SJSA1 (cell line): ENCODE results near the gene SEC22A. TPM values are rescaled to one million over a fixed set of nuclear protein-coding genes. Genes with fewer than 3 reads are reported as not detected.
A peak's percentile ranks its signal among the peaks of the same experiment; 100 is the strongest.
"Not testable (repeated sequence)": the region's sequence is repeated elsewhere in the genome, so short reads cannot be mapped to it uniquely, and the experiment has no call there.

Source experiments
- DNase-seq, 2 experiments: peaks; one replicate each; pipeline ENCODE4 v3.0.0-alpha.2; 2015 to 2020; ENCODE audit warnings: low spot score in 2 of 2, low read depth in 1 of 2
- H3K27ac ChIP-seq: fragments of 250-450 bp; sonication (Bioruptor Pico); 2 replicates; pipeline ENCODE4 v1.5.1; 2020; ENCODE audit warnings: mild to moderate bottlenecking, moderate library complexity
- H3K27me3 ChIP-seq: fragments of 250-450 bp; sonication (Bioruptor Pico); replicated peaks from 2 replicates; pipeline ENCODE4 v1.5.1; 2020; ENCODE audit warnings: mild to moderate bottlenecking, moderate library complexity
- H3K36me3 ChIP-seq: fragments of 250-450 bp; sonication (Bioruptor Pico); 2 replicates; pipeline ENCODE4 v1.5.1; 2020; ENCODE audit warnings: mild to moderate bottlenecking
- H3K4me1 ChIP-seq: fragments of 250-450 bp; sonication (Bioruptor Pico); replicated peaks from 2 replicates; pipeline ENCODE4 v1.6.1; 2021; ENCODE audit warnings: mild to moderate bottlenecking
- H3K4me3 ChIP-seq: fragments of 250-450 bp; sonication (Bioruptor Pico); 2 replicates; pipeline ENCODE4 v1.5.1; 2020; ENCODE audit warnings: mild to moderate bottlenecking
- H3K9me3 ChIP-seq: fragments of 250-450 bp; sonication (Bioruptor Pico); replicated peaks from 2 replicates; pipeline ENCODE4 v1.5.1; 2020; ENCODE audit warnings: mild to moderate bottlenecking
- total RNA-seq: library from RNA; depleted of rRNA; stranded (reverse); fragments of >200 nt; shearing (Covaris generic); gene quantifications from 2 replicates; pipeline ENCODE4 v1.2.3, GENCODE V29; 2014

SEC22A gene
- total RNA-seq, 1 experiment from 2014 or later, result 40.2 TPM

DNA sequence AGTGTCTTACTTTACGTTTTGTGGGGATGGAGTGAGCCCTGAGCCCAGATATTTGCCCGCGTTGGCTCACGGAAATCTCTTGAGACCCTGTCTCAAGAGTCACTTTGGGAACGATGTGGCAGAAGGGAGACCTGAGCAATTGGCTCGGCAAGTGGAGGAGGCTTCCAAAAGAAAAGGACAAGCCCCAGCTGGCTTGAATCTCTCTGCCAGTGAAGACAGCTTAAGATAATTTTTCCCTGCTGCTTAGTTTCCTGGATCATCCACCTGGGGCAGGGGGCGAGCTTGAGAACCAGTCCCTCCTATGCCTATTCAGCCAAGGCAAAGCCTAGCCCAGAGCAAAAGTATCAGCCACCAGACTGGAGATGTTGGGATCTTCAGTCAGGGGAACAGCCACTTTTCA, 708 bp downstream of the SEC22A start:
- peak in 1 of 2 experiments; percentile 2 for DNase-seq
- Histone ChIP-seq H3K4me1 (peaks cover 5% of the 10 kb centered on the region; the same call in 1 of the 2 replicates), H3K27me3 (no peaks in the 10 kb centered on the region), H3K27ac (no peak overlapping the region), H3K9me3 (no peaks in the 10 kb centered on the region), H3K4me3 (peak overlapping the region; percentile 72), H3K36me3 (no peaks in the 10 kb centered on the region)

DNA sequence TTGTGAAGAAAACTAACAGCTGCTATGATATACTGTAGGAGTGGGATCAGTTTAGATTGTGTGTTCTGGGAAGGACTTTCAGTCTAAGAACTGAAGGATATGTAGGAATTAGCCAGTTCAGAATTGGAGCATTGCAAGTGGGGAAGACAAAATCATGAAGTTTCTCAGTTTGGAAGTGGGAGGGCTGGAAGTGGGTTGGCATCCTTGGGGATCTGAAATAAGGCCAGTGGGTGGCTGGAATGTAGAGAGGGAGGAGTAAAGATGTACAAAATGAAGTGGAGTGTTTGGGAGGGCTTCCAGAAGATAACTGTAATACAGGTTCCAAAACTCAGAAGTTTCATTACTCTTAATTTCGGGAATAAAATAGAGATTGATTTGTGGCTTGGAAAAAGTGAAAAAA, 17.2 kb downstream of the SEC22A start:
- no peak overlapping the region for H3K4me3 ChIP-seq
- H3K27me3 ChIP-seq, result no peaks in the 10 kb centered on the region
- H3K36me3 ChIP-seq, result peaks cover 2% of the 10 kb centered on the region; the same call in 1 of the 2 replicates
- H3K4me1 ChIP-seq, result no peaks in the 10 kb centered on the region
- H3K9me3 ChIP-seq, result no peaks in the 10 kb centered on the region
- no peak for DNase-seq
- no peak overlapping the region for H3K27ac ChIP-seq

GRCh38 chr3:123221369-123221768, 19.6 kb downstream of the SEC22A start:
- peaks cover 12% of the 10 kb centered on the region for H3K36me3 ChIP-seq
- not testable (repeated sequence) for DNase-seq, H3K4me1 ChIP-seq, H3K27ac ChIP-seq, H3K9me3 ChIP-seq, H3K4me3 ChIP-seq, H3K27me3 ChIP-seq

- DNase-seq, result no peak
- Histone ChIP-seq H3K36me3 (peaks cover 20% of the 10 kb centered on the region), H3K4me3 (no peak overlapping the region), H3K9me3 (peaks cover 8% of the 10 kb centered on the region; the same call in 1 of the 2 replicates), H3K27ac (no peak overlapping the region), H3K4me1 (no peaks in the 10 kb centered on the region), H3K27me3 (no peaks in the 10 kb centered on the region)
Observed at GRCh38 chr3:123225016-123225415, 23.3 kb downstream of the SEC22A start.

GRCh38 chr3:123226549-123226948, 24.8 kb downstream of the SEC22A start:
- H3K4me1 ChIP-seq, result no peaks in the 10 kb centered on the region
- no peaks in the 10 kb centered on the region for H3K27me3 ChIP-seq
- H3K4me3 ChIP-seq, result no peak overlapping the region
- H3K9me3 ChIP-seq, result peaks cover 8% of the 10 kb centered on the region; the same call in 1 of the 2 replicates
- peaks cover 22% of the 10 kb centered on the region for H3K36me3 ChIP-seq
- H3K27ac ChIP-seq, result no peak overlapping the region
- DNase-seq, result no peak

DNA sequence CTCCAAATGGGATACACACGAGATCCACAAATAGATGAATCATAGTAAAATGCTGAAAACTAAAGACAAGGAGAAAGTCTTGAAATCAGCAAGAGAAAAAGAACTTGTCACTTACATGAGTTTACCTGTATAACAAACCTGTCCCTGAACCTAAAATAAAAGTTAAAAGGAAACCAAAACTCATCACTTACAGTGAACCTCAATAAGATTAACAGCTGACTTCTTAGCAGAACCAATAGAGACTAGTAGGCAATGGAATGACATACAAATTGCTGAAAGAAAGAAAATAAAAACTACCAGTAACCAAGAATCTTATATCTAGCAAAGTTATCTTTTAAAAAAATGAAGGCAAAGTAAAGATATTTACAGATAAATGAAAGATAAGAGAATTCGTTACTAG, 27.4 kb downstream of the SEC22A start:
- Histone ChIP-seq H3K9me3 (peaks cover 8% of the 10 kb centered on the region; the same call in 1 of the 2 replicates), H3K27ac (no peak overlapping the region), H3K4me3 (no peak overlapping the region), H3K4me1 (no peaks in the 10 kb centered on the region), H3K27me3 (no peaks in the 10 kb centered on the region), H3K36me3 (peaks cover 27% of the 10 kb centered on the region)
- DNase-seq, result peak in 1 of 2 experiments; percentile 8

- Histone ChIP-seq H3K4me1 (peaks cover 5% of the 10 kb centered on the region), H3K27ac (no peak overlapping the region), H3K36me3 (peaks cover 11% of the 10 kb centered on the region), H3K4me3 (no peak overlapping the region), H3K9me3 (no peaks in the 10 kb centered on the region), H3K27me3 (no peaks in the 10 kb centered on the region)
- DNase-seq, result no peak
Observed at GRCh38 chr3:123236902-123237301, 35.2 kb downstream of the SEC22A start.

DNA sequence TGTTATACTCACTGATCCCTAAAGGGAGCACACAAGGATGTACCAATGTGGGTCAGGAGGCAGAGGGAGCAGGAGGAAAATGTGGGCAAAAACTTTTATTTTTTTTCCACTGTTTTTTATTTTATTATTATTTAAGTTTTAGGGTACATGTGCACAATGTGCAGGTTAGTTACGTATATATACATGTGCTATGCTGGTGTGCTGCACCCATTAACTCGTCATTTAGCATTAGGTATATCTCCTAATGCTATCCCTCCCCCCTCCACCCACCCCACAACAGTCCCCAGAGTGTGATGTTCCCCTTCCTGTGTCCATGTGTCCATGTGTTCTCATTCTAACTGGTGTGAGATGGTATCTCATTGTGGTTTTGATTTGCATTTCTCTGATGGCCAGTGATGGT, 37.4 kb downstream of the SEC22A start:
- DNase-seq, H3K36me3 ChIP-seq, H3K27me3 ChIP-seq, H3K4me1 ChIP-seq, H3K4me3 ChIP-seq, H3K9me3 ChIP-seq, H3K27ac ChIP-seq: not testable (repeated sequence)

DNA sequence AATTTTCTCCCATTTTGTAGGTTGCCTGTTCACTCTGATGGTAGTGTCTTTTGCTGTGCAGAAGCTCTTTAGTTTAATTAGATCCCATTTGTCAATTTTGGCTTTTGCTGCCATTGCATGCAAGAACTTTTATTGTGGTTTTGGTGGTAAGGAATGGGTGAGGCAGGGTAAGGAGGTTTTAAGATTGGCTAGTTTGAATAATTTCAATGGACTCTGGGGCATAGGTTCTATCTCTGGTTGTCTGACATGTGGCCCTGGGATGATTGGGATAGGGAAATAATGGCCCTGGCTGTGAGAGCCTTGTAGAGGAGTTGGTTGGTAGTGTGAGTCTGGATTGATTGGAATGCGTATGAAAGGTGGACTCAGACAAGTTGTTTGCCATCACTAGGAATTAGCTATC, 38.0 kb downstream of the SEC22A start:
- no peaks in the 10 kb centered on the region for H3K27me3 ChIP-seq
- H3K36me3 ChIP-seq, result peaks cover 6% of the 10 kb centered on the region
- no peak overlapping the region for H3K27ac ChIP-seq
- H3K9me3 ChIP-seq, result no peaks in the 10 kb centered on the region
- peaks cover 5% of the 10 kb centered on the region for H3K4me1 ChIP-seq
- no peak for DNase-seq
- H3K4me3 ChIP-seq, result no peak overlapping the region

DNA sequence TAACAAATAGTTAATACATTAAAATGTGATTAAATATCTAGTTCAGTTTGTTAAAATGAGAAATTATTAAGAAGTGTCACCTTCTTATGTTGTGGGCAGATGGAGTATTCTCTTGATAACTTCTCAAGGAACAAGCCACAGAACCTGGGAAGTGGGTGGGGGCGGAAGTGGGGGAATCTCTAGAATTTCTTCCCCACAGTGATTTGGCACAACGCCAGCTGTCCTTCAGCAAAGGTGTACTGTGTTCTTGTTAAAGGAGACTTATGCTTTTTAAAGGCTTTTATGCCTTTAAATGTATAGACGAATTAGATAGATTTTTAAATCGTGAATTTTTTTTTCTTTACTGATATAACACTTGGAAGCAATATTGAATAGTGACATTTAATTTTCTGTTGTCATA, 42.4 kb downstream of the SEC22A start:
- no peaks in the 10 kb centered on the region for H3K27me3 ChIP-seq
- no peak overlapping the region for H3K27ac ChIP-seq

DNA sequence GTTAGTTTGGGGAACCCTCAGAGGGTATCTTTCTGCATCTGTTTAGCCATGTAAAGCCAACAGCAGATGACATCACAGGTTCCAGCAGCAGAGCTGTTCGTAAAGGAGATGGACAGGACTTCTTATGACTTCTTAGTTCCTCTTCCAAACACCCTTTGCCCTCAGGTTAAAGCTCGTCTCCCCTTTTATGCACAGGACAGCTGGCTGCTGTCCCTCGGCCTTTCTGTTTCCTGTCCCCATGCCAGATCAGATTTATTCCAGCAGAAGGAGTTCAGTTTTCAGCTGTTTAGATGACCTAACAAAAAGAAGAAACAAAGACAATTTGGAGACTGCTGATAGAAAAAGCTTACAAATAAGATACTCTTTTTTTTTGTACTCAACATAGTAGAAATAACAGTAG, 45.1 kb downstream of the SEC22A start:
- H3K4me1 ChIP-seq, result no peaks in the 10 kb centered on the region
- H3K4me3 ChIP-seq, result no peak overlapping the region
- H3K9me3 ChIP-seq, result no peaks in the 10 kb centered on the region
- no peaks in the 10 kb centered on the region for H3K27me3 ChIP-seq
- no peak overlapping the region for H3K27ac ChIP-seq
- DNase-seq, result no peak
- H3K36me3 ChIP-seq, result peaks cover 7% of the 10 kb centered on the region

More for the DNA sequence above, 42.4 kb downstream of the SEC22A start:
- Histone ChIP-seq H3K36me3 (peaks cover 14% of the 10 kb centered on the region), H3K9me3 (no peaks in the 10 kb centered on the region), H3K4me1 (peaks cover 5% of the 10 kb centered on the region), H3K4me3 (no peak overlapping the region)
- no peak for DNase-seq

DNA sequence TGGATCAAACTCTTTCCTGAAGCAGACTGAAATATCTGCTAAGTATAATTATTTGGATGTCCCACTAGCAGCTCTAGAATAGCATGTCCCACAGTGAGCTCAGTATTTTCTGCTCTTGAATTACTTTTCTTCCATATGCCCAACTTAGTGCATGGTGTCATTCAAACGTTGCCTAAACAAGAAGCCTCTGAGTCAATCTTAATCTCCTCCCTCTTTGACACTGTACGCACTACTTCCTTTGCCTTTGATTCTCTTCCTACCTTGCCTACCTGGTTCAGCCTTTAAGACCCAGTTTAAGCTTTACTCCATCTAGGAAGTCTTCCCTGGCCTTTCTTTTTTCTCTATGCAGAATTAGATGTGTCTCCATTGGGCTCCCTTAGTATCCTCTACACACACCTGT, 54.5 kb downstream of the SEC22A start:
- Histone ChIP-seq H3K27me3 (no peaks in the 10 kb centered on the region), H3K4me1 (no peaks in the 10 kb centered on the region), H3K36me3 (peaks cover 3% of the 10 kb centered on the region; the same call in 1 of the 2 replicates), H3K9me3 (no peaks in the 10 kb centered on the region), H3K27ac (no peak overlapping the region), H3K4me3 (no peak overlapping the region)
- no peak for DNase-seq

DNA sequence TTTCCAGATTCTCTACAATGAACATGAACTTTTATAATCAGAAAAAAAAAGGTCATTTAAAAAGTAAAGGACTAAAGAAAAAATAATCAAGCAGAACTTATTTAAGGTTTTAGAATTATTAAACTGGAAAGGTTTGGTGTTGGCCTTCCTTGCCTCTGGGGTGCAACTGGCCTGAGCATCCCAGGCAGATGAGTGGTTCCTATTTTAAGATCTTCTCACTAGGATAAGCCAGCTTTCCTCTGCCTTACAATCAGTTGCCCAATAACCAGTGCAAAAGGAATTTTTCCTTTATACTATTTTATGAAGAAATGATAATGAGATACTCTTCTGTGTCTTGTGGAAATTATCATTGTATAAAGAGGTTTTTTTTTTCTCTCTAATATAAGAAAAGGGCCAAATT, 56.6 kb downstream of the SEC22A start:
- Histone ChIP-seq H3K4me3 (no peak overlapping the region), H3K9me3 (no peaks in the 10 kb centered on the region), H3K36me3 (peaks cover 3% of the 10 kb centered on the region; the same call in 1 of the 2 replicates), H3K27me3 (no peaks in the 10 kb centered on the region), H3K27ac (no peak overlapping the region), H3K4me1 (no peaks in the 10 kb centered on the region)
- DNase-seq, result no peak

GRCh38 chr3:123258811-123259420, 57.2 kb downstream of the SEC22A start:
- Histone ChIP-seq H3K27ac (no peak overlapping the region), H3K4me3 (no peak overlapping the region), H3K27me3 (no peaks in the 10 kb centered on the region), H3K4me1 (no peaks in the 10 kb centered on the region), H3K36me3 (peaks cover 3% of the 10 kb centered on the region; the same call in 1 of the 2 replicates), H3K9me3 (no peaks in the 10 kb centered on the region)
- peak in 1 of 2 experiments; percentile 28 for DNase-seq

GRCh38 chr3:123261666-123262065, 59.9 kb downstream of the SEC22A start:
- Histone ChIP-seq H3K27me3 (no peaks in the 10 kb centered on the region), H3K27ac (no peak overlapping the region), H3K4me1 (no peaks in the 10 kb centered on the region), H3K4me3 (no peak overlapping the region), H3K36me3 (peaks cover 3% of the 10 kb centered on the region; the same call in 1 of the 2 replicates), H3K9me3 (no peaks in the 10 kb centered on the region)
- no peak for DNase-seq
